Neural cell (in vitro differentiated cells): ENCODE measurements around the gene GABRB2.

ENCODE experiments used
- EP300 ChIP-seq: fragments of 450-650 bp; conservative IDR thresholded peaks from 2 replicates; pipeline ENCODE4 v1.6.1; 2014; ENCODE audit warnings: antibody characterized with exemption, mild to moderate bottlenecking, moderate library complexity; ENCODE audit not compliant: poor library complexity, severe bottlenecking
- EZH2 ChIP-seq: fragments of 200-600, 300-800 bp; shearing (Covaris generic), sonication (generic); IDR thresholded peaks from 2 replicates; pipeline ENCODE4 v1.6.1; 2014; ENCODE audit warnings: antibody characterized with exemption, low read length, borderline replicate concordance, mild to moderate bottlenecking; ENCODE audit not compliant: insufficient read depth, poor library complexity, severe bottlenecking
- MXI1 ChIP-seq: fragments of 450-650 bp; conservative IDR thresholded peaks from 2 replicates; pipeline ENCODE4 v1.6.1; 2014; ENCODE audit warnings: antibody characterized with exemption, mild to moderate bottlenecking; ENCODE audit not compliant: poor library complexity, severe bottlenecking
- POLR2AphosphoS5 ChIP-seq: IDR thresholded peaks from 2 replicates; pipeline ENCODE4 v1.6.1; 2012
- RAD21 ChIP-seq: fragments of 450-650 bp; conservative IDR thresholded peaks from 2 replicates; pipeline ENCODE4 v1.6.1; 2014; ENCODE audit warnings: antibody characterized with exemption, mild to moderate bottlenecking, moderate library complexity
- SMC3 ChIP-seq: fragments of 450-650 bp; conservative IDR thresholded peaks from 2 replicates; pipeline ENCODE4 v1.6.1; 2014; ENCODE audit warnings: antibody characterized with exemption, mild to moderate bottlenecking, moderate library complexity; ENCODE audit not compliant: poor library complexity
- TAF1 ChIP-seq: IDR thresholded peaks from 2 replicates; pipeline ENCODE4 v1.6.1; 2012; ENCODE audit warnings: low read depth
- TF ChIP-seq, protein P1 (sequence below): fragments of 450-650 bp; IDR thresholded peaks from 2 replicates; pipeline ENCODE4 v1.5.1; 2014; ENCODE audit warnings: antibody characterized with exemption, mild to moderate bottlenecking, moderate library complexity; ENCODE audit not compliant: poor library complexity, severe bottlenecking
- TF ChIP-seq, protein P2 (sequence below): IDR thresholded peaks from 2 replicates; pipeline ENCODE4 v1.6.1; 2012; ENCODE audit warnings: borderline replicate concordance

DNA sequence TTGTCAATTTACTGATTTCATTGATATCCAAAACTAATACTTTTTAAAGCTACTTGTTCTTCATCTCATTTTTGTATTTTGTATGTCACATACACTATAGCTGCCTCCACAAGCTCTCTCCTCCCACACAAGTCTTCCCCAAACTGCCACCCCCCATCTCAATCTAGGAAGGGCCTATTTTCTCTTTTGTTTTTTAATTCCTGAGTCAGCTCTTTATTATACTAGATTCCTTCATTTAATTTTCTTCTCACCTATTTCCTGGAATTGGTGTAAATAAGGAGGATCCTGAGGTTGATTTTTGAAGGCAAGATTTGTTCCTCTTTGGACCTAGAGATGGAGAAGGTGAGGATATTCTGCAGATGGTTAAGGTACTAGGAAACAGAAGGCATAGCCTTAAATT is 277.4 kb downstream of the GABRB2 start:
- TF ChIP-seq EP300 (no peak), POLR2AphosphoS5 (no peak), SMC3 (no peak), TAF1 (no peak), EZH2 (no peak), RAD21 (no peak), MXI1 (no peak)
- TF ChIP-seq, protein P1, sequence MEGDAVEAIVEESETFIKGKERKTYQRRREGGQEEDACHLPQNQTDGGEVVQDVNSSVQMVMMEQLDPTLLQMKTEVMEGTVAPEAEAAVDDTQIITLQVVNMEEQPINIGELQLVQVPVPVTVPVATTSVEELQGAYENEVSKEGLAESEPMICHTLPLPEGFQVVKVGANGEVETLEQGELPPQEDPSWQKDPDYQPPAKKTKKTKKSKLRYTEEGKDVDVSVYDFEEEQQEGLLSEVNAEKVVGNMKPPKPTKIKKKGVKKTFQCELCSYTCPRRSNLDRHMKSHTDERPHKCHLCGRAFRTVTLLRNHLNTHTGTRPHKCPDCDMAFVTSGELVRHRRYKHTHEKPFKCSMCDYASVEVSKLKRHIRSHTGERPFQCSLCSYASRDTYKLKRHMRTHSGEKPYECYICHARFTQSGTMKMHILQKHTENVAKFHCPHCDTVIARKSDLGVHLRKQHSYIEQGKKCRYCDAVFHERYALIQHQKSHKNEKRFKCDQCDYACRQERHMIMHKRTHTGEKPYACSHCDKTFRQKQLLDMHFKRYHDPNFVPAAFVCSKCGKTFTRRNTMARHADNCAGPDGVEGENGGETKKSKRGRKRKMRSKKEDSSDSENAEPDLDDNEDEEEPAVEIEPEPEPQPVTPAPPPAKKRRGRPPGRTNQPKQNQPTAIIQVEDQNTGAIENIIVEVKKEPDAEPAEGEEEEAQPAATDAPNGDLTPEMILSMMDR = no peak
- TF ChIP-seq, protein P2, sequence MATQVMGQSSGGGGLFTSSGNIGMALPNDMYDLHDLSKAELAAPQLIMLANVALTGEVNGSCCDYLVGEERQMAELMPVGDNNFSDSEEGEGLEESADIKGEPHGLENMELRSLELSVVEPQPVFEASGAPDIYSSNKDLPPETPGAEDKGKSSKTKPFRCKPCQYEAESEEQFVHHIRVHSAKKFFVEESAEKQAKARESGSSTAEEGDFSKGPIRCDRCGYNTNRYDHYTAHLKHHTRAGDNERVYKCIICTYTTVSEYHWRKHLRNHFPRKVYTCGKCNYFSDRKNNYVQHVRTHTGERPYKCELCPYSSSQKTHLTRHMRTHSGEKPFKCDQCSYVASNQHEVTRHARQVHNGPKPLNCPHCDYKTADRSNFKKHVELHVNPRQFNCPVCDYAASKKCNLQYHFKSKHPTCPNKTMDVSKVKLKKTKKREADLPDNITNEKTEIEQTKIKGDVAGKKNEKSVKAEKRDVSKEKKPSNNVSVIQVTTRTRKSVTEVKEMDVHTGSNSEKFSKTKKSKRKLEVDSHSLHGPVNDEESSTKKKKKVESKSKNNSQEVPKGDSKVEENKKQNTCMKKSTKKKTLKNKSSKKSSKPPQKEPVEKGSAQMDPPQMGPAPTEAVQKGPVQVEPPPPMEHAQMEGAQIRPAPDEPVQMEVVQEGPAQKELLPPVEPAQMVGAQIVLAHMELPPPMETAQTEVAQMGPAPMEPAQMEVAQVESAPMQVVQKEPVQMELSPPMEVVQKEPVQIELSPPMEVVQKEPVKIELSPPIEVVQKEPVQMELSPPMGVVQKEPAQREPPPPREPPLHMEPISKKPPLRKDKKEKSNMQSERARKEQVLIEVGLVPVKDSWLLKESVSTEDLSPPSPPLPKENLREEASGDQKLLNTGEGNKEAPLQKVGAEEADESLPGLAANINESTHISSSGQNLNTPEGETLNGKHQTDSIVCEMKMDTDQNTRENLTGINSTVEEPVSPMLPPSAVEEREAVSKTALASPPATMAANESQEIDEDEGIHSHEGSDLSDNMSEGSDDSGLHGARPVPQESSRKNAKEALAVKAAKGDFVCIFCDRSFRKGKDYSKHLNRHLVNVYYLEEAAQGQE = no peak
